ENCODE data around the gene CCNB1IP1.

- TF ChIP-seq ATF3 (IDR thresholded peaks at IDR 0.05) = no peak
- no peak for TF ChIP-seq YY1 (IDR thresholded peaks at IDR 0.05; ENCODE audit: extremely low read depth, insufficient replicate concordance, low read depth, low read length)
- TF ChIP-seq EZH2 (IDR thresholded peaks at IDR 0.05) = no peak
Observed at GRCh38 chr14:20382526-20382925, 49.4 kb upstream of the CCNB1IP1 start.
